Measurements from ENCODE around the gene FAM217A. TPM values are rescaled to one million over a fixed set of nuclear protein-coding genes. Genes with fewer than 3 reads are reported as not detected.

FAM217A gene
- total and polyA plus RNA-seq, 10 of the 15 experiments (the other 5 are each of a cell fraction or from before 2014, with no cell fraction given): 0.09 to 0.11 TPM; not detected in 8

GRCh38 chr6:4067673-4068072 lies 11.3 kb downstream of the FAM217A start:
- Histone ChIP-seq H3K4me1 (ENCODE audit: control insufficient read depth, insufficient read depth, low read length) (no peaks in the 10 kb centered on the region), H3K4me2 (ENCODE audit: control insufficient read depth, insufficient read depth) (no peak overlapping the region), H3K36me3 (ENCODE audit: control insufficient read depth in 2 of 2, insufficient read depth in 2 of 2, low read length in 1 of 2) (peaks cover 0 to 5% of the 10 kb centered on the region in 2 experiments; a peak in 2 of 4 replicates), H3K27ac (ENCODE audit: control insufficient read depth, insufficient read depth) (no peak overlapping the region), H2AFZ (ENCODE audit: control insufficient read depth, low read depth, low read length) (no peak overlapping the region), H4K20me1 (ENCODE audit: control insufficient read depth, insufficient read depth) (no peaks in the 10 kb centered on the region), H3K79me2 (ENCODE audit: control insufficient read depth, insufficient read depth, low read length) (no peaks in the 10 kb centered on the region), H3K27me3 (replicated peaks in 1 of 2; ENCODE audit: control insufficient read depth in 2 of 2, insufficient read depth in 2 of 2, low read length in 1 of 2) (no peaks in the 10 kb centered on the region), H3K9ac (ENCODE audit: control insufficient read depth, insufficient read depth, low read length) (no peak overlapping the region), H3K4me3 (no peak overlapping the region), H3K9me3 (replicated peaks; ENCODE audit: control insufficient read depth, insufficient read depth, low read length) (no peaks in the 10 kb centered on the region)
- DNase-seq (ENCODE audit: low read depth, low spot score) (no peak), FAIRE-seq (no peak), ATAC-seq (no peak)
- no TSS peak for BruUV-seq (replicated peaks)
- SMC1A ChIA-PET (ENCODE audit: uncharacterized antibody, unreplicated experiment): no interaction called here
- intact Hi-C loops (cut with micrococcal nuclease; ENCODE audit: unreplicated experiment) (loop anchor here (5.0 kb wide), 1 partner anchor 90 kb away; no protein-coding TSS in a partner anchor), in situ Hi-C loops (cut with MboI) (no loop called here)
- 100% methylated on average over 1 of the region's 1 CpG for WGBS (ENCODE audit: insufficient coverage, insufficient replicate concordance, low lambda C conversion rate, missing lambda C conversion rate)
- CTCF ChIA-PET: interaction anchor here (0.6 to 1.5 kb wide), 2 partner anchors 88 to 206 kb away, joined by 3 to 5 read pairs; no protein-coding TSS in a partner anchor
- TF ChIP-seq CEBPB (IDR thresholded peaks at IDR 0.05; ENCODE audit: borderline replicate concordance in 1 of 2, low read depth in 2 of 2, low read length in 2 of 2) (no peak), BHLHE40 (IDR thresholded peaks at IDR 0.05; ENCODE audit: borderline replicate concordance in 1 of 2, low read depth in 2 of 2, low read length in 1 of 2) (no peak), ASH2L (IDR thresholded peaks at IDR 0.05; ENCODE audit: borderline replicate concordance, low read depth) (no peak), RCOR1 (conservative IDR thresholded peaks at IDR 0.05; ENCODE audit: low read depth, low read length) (no peak), ATF7 (IDR thresholded peaks at IDR 0.05; ENCODE audit: low read depth) (no peak), ZNF24 (IDR thresholded peaks at IDR 0.05) (no peak), HCFC1 (IDR thresholded peaks at IDR 0.05; ENCODE audit: low read length) (no peak), HDAC2 (IDR thresholded peaks at IDR 0.05) (no peak), FOXK2 (IDR thresholded peaks at IDR 0.05) (no peak)
- RAD21 ChIA-PET (ENCODE audit: unreplicated experiment): no interaction called here
- POLR2A ChIA-PET: no interaction called here

Data from GM12878 (cell line).